K562 (cell line): ENCODE results near the gene TCFL5. TPM values are rescaled to one million over a fixed set of nuclear protein-coding genes. Genes with fewer than 3 reads are reported as not detected.

Source experiments
- ATAC-seq: fragments of 200-7000 bp; cut with Tn5 transposase; 3 replicates; pipeline ENCODE4 v1.9.1; 2020; ENCODE audit warnings: moderate library complexity
- BruUV-seq: library from RNA; stranded (reverse); fragments of 400-500 nt; replicated peaks from 2 replicates; lab custom pipeline; 2021; lab: Mats Ljungman, UMichigan
- CTCF ChIA-PET: fragments of 300-600 bp; formaldehyde crosslinking; extraction: SDS; loops from one replicate; lab custom pipeline; 2021; ENCODE audit warnings: low intra/inter-chr PET ratio; lab: Yijun Ruan, JAX
- POLR2A ChIA-PET: fragments of 300-600, 350-650 bp; sonication (Branson Sonifier 250); formaldehyde crosslinking; extraction: SDS; loops from one replicate; lab custom pipeline; 2021; ENCODE audit warnings: antibody characterized with exemption, inconsistent platforms; lab: Yijun Ruan, JAX
- DNase-seq, 4 experiments: peaks; one replicate each; pipeline versions ENCODE4 v3.0.0 to v3.0.0-alpha.2; 2011 to 2018; ENCODE audit warnings: low spot score in 3 of 4, mixed read lengths in 3 of 4; ENCODE audit errors: extremely low read depth in 1 of 4
- FAIRE-seq: peaks from 2 replicates; lab custom pipeline; 2011; peaks lifted over from hg19 to GRCh38; lab: Jason Lieb, UNC
- H2AFZ ChIP-seq: 2 replicates; pipeline ENCODE4 v1.6.0; 2011; ENCODE audit warnings: low read depth, low read length, control low read depth, inconsistent platforms
- H3K27ac ChIP-seq: fragments of 200-600 bp; 3 replicates; pipeline ENCODE4 v1.8.0; 2011; ENCODE audit warnings: low read depth, mild to moderate bottlenecking, control low read depth, inconsistent platforms, low read length, moderate library complexity, mixed read lengths; ENCODE audit errors: extremely low read depth
- H3K27me3 ChIP-seq, 2 experiments: fragments of 300-600 bp in 1 of 2; 2 replicates in 1 of 2; 3 replicates in 1 of 2; pipeline versions ENCODE4 v1.6.0 to v1.8.0; 2011; ENCODE audit warnings: inconsistent platforms in 2 of 2, low read length in 2 of 2, mild to moderate bottlenecking in 1 of 2, mixed read lengths in 1 of 2, moderate library complexity in 1 of 2; ENCODE audit not compliant: control insufficient read depth in 2 of 2, insufficient read depth in 2 of 2
- H3K36me3 ChIP-seq: fragments of 300-600 bp; 3 replicates; pipeline ENCODE4 v1.8.0; 2011; ENCODE audit warnings: mild to moderate bottlenecking, low read length, inconsistent platforms; ENCODE audit not compliant: control insufficient read depth, insufficient read depth
- H3K4me1 ChIP-seq, 2 experiments: fragments of 200-600 bp in 1 of 2; replicated peaks in 1 of 2; 2 replicates in 1 of 2; 3 replicates in 1 of 2; pipeline versions ENCODE4 v1.5.1 to v1.8.0; 2011; ENCODE audit warnings: inconsistent platforms in 2 of 2, low read length in 2 of 2, mild to moderate bottlenecking in 1 of 2, mixed read lengths in 1 of 2, moderate library complexity in 1 of 2; ENCODE audit not compliant: control insufficient read depth in 2 of 2, insufficient read depth in 2 of 2
- H3K4me2 ChIP-seq: 2 replicates; pipeline ENCODE4 v1.6.1; 2011; ENCODE audit warnings: low read length, control low read depth, inconsistent platforms, mixed read lengths; ENCODE audit not compliant: insufficient read depth
- H3K4me3 ChIP-seq: fragments of 200-600 bp; sonication (generic), shearing (Covaris generic); 2 replicates; pipeline ENCODE4 v1.5.1; 2016; ENCODE audit warnings: control low read depth, inconsistent platforms
- H3K79me2 ChIP-seq: fragments of 200-600 bp; 3 replicates; pipeline ENCODE4 v1.8.0; 2011; ENCODE audit warnings: low read length, inconsistent platforms; ENCODE audit not compliant: control insufficient read depth, insufficient read depth
- H3K9ac ChIP-seq, 2 experiments: 2 replicates each; pipeline versions ENCODE4 v1.6.0 to v1.6.1; 2011; ENCODE audit warnings: low read depth in 2 of 2, low read length in 2 of 2, control low read depth in 1 of 2, inconsistent platforms in 1 of 2, mild to moderate bottlenecking in 1 of 2, mixed read lengths in 1 of 2; ENCODE audit not compliant: insufficient read depth in 1 of 2
- H3K9me1 ChIP-seq: one replicate; pipeline ENCODE4 v1.6.0; 2011; ENCODE audit warnings: inconsistent platforms, mild to moderate bottlenecking, low read length, moderate library complexity; ENCODE audit not compliant: control insufficient read depth, insufficient read depth
- H3K9me3 ChIP-seq: replicated peaks from 2 replicates; pipeline ENCODE4 v1.5.1; 2011; ENCODE audit warnings: low read depth, low read length, inconsistent platforms; ENCODE audit not compliant: control insufficient read depth, insufficient read depth
- H4K20me1 ChIP-seq: replicated peaks from 2 replicates; pipeline ENCODE4 v1.6.1; 2011; ENCODE audit warnings: low read length, inconsistent platforms, mixed read lengths; ENCODE audit not compliant: control insufficient read depth, insufficient read depth
- CHD2 ChIP-seq: IDR thresholded peaks from 2 replicates; pipeline ENCODE4 v1.6.1; 2011; ENCODE audit warnings: low read depth, low read length
- DLX4 ChIP-seq: fragments of 250-450 bp; sonication (Bioruptor Pico); IDR thresholded peaks from 2 replicates; pipeline ENCODE4 v1.6.1; 2021; ENCODE audit warnings: mild to moderate bottlenecking
- MECOM ChIP-seq: fragments of 250-450 bp; sonication (Bioruptor Pico); IDR thresholded peaks from 2 replicates; pipeline ENCODE4 v1.8.0; 2022; ENCODE audit warnings: inconsistent platforms
- RCOR1 ChIP-seq, 2 experiments: IDR thresholded peaks; 2 replicates each; pipeline ENCODE4 v1.6.1; 2012; ENCODE audit warnings: low read depth in 2 of 2, low read length in 2 of 2, borderline replicate concordance in 1 of 2, improper control_type of control experiment in 1 of 2
- ZBTB7A ChIP-seq: IDR thresholded peaks from 2 replicates; pipeline ENCODE4 v1.6.1; 2011; ENCODE audit warnings: low read depth, mild to moderate bottlenecking, low read length, moderate library complexity, borderline replicate concordance; ENCODE audit not compliant: control insufficient read depth
- ZNF197 ChIP-seq: fragments of 200-800 bp; sonication (Bioruptor generic); IDR thresholded peaks from 2 replicates; pipeline ENCODE4 v1.6.1; 2016; ENCODE audit warnings: low read depth, missing genetic modification characterization, missing compliant biosample characterization
- WGBS: fragments of 100-300 bp; shearing (Covaris generic); methylation state at CpG from one replicate; pipeline ENCODE4 v1.1.6; 2016; ENCODE audit warnings: low coverage, mixed read lengths; ENCODE audit not compliant: insufficient coverage; ENCODE audit errors: missing lambda C conversion rate; 5-methylcytosine and 5-hydroxymethylcytosine counted together
- in situ Hi-C: fragments of 300-500 bp; cut with MboI; formaldehyde crosslinking; loops from 4 replicates; pipeline ENCODE4 v1.15.0; 2018; ENCODE audit warnings: inconsistent platforms, mixed read lengths
- intact Hi-C: fragments of 100-400 bp; cut with micrococcal nuclease; formaldehyde crosslinking; loops from 2 replicates; pipeline ENCODE4 v1.14.2; 2022
- polyA plus RNA-seq, 8 experiments: library from polyadenylated mRNA; depleted of rRNA in 4 of 8; stranded (reverse) in 5 of 8; unstranded in 3 of 8; fragments of >200 nt; fragmentation: Nextera tagmentation in 2 of 8; fragmentation: Illumina TruSeq in 1 of 8; extraction: Ambion mirVana in 2 of 8; extraction: Trizol in 1 of 8; gene quantifications; 2 replicates each; pipeline versions ENCODE4 v1.2.1 to v1.2.3, GENCODE V29; 2011 to 2014; ENCODE audit warnings: inconsistent platforms in 1 of 8, missing spikeins in 1 of 8
- total RNA-seq, 7 experiments: library from RNA; depleted of rRNA in 6 of 7; stranded (reverse); fragments of >200 nt in 6 of 7; fragmentation: Illumina TruSeq in 2 of 7; extraction: Trizol in 2 of 7; gene quantifications; 2 replicates each; pipeline versions ENCODE4 v1.2.1 to v1.2.3, GENCODE V29; 2011 to 2021; ENCODE audit warnings: low replicate concordance in 1 of 7

The TCFL5 gene
- total and polyA plus RNA-seq, 9 of the 15 experiments (the other 6 are each of a cell fraction or from before 2014, with no cell fraction given), result 1.00 to 12.6 (median 9.1) TPM

GRCh38 chr20:62804021-62804626 lies 57.5 kb downstream of the TCFL5 start:
- POLR2A ChIA-PET, result interaction anchor here (0.6 to 0.7 kb wide), 2 partner anchors 10 to 51 kb away, joined by 3 read pairs; no protein-coding TSS in a partner anchor

More at GRCh38 chr20:62804021-62804626, 57.5 kb downstream of the TCFL5 start:
- DNase-seq, result peak in 1 of 4 experiments; percentile 47
- Histone ChIP-seq H3K27ac (no peak overlapping the region), H3K27me3 (no peaks in the 10 kb centered on the region), H2AFZ (peak overlapping the region; percentile 52; the same call in 1 of the 2 replicates), H3K79me2 (peaks cover 25% of the 10 kb centered on the region), H3K36me3 (peaks cover 47% of the 10 kb centered on the region; the same call in 2 of the 3 replicates), H3K9ac (peak overlapping the region in 1 of 2 experiments; percentile 55; a peak in 1 of 4 replicates), H3K4me3 (peak overlapping the region; percentile 93), H3K4me1 (peaks cover 11 to 49% of the 10 kb centered on the region in 2 experiments), H4K20me1 (peaks cover 4% of the 10 kb centered on the region), H3K9me3 (no peaks in the 10 kb centered on the region), H3K4me2 (peak overlapping the region; percentile 93), H3K9me1 (no peaks in the 10 kb centered on the region)
- peak; percentile 12 for ATAC-seq
- peak; percentile 36; the same call in 1 of the 2 replicates for TF ChIP-seq ZBTB7A
- no peak for TF ChIP-seq CHD2
- peak; percentile 87 for TF ChIP-seq MECOM (CRISPR knock-in tag)
- TF ChIP-seq RCOR1 (IDR thresholded peaks at IDR 0.05; ENCODE audit: borderline replicate concordance in 1 of 2, low read depth in 2 of 2, low read length in 2 of 2), result peak in 1 of 2 experiments; percentile 39; a peak in 1 of 4 replicates
- no peak for TF ChIP-seq DLX4 (CRISPR knock-in tag)
- no peak for TF ChIP-seq ZNF197
- WGBS, result 22% methylated on average over 18 of the region's 25 CpGs
- FAIRE-seq, result no peak
- intact Hi-C loops, result no loop called here
- in situ Hi-C loops, result loop anchor here (10.0 kb wide), 1 partner anchor 309 kb away; no protein-coding TSS in a partner anchor
- CTCF ChIA-PET, result interaction anchor here (0.6 kb wide), 1 partner anchor 135 kb away, joined by 3 read pairs; no protein-coding TSS in a partner anchor
- no TSS peak for BruUV-seq
